GM12874 (cell line): Measurements from ENCODE around the gene ZG16B.

Experiments
- CTCF ChIP-seq: IDR thresholded peaks from 2 replicates; pipeline ENCODE4 v1.5.1; 2011; ENCODE audit warnings: low read depth, mild to moderate bottlenecking, control low read depth, low read length, moderate library complexity; ENCODE audit not compliant: insufficient read depth

Gene ZG16B

GRCh38 chr16:2867987-2868789 lies 38.1 kb downstream of the ZG16B start:
- TF ChIP-seq CTCF, result peak; percentile 96

- no peak for TF ChIP-seq CTCF
Measured at GRCh38 chr16:2871926-2872325, 41.8 kb downstream of the ZG16B start.

GRCh38 chr16:2874032-2874911 lies 44.2 kb downstream of the ZG16B start:
- no peak for TF ChIP-seq CTCF

- peak; percentile 91 for TF ChIP-seq CTCF
Measured at GRCh38 chr16:2874912-2875362, 44.8 kb downstream of the ZG16B start.

- no peak for TF ChIP-seq CTCF
Measured at GRCh38 chr16:2879854-2880508, 49.9 kb downstream of the ZG16B start.
